G401.6 (cell line): Measurements from ENCODE around the gene KIRREL3.

ENCODE experiments used
- FAIRE-seq: peaks from 2 replicates; lab custom pipeline; 2012; peaks lifted over from hg19 to GRCh38; lab: Jason Lieb, UNC

The KIRREL3 gene

DNA sequence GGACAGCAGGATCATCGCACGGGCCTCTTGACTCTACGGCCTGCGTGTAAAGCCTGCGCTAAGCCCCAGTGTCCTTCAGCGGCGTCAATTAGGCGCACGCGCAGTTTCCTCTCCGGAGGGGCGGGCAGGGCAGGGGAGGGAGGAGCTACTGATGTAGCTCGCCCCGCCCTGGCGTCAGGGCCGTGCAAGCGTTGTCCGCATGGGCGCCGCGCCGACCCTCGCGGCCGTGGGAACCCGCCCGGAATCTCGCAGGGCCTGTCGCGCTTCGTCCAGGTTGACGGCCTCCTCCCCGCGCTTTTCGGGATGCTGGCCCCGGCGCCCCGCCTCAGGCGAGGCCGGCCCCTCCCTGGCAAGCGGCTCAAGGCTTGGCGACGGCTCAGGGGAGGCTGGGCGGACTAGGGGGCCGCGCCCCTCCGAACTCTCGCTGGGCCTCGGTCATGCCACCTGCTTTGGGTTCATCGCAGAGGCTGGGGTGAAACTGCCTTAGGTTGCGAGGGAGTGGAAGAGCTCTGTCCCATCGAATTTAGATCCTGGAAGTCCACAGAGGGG is 584.0 kb downstream of the KIRREL3 start:
- FAIRE-seq = no peak

DNA sequence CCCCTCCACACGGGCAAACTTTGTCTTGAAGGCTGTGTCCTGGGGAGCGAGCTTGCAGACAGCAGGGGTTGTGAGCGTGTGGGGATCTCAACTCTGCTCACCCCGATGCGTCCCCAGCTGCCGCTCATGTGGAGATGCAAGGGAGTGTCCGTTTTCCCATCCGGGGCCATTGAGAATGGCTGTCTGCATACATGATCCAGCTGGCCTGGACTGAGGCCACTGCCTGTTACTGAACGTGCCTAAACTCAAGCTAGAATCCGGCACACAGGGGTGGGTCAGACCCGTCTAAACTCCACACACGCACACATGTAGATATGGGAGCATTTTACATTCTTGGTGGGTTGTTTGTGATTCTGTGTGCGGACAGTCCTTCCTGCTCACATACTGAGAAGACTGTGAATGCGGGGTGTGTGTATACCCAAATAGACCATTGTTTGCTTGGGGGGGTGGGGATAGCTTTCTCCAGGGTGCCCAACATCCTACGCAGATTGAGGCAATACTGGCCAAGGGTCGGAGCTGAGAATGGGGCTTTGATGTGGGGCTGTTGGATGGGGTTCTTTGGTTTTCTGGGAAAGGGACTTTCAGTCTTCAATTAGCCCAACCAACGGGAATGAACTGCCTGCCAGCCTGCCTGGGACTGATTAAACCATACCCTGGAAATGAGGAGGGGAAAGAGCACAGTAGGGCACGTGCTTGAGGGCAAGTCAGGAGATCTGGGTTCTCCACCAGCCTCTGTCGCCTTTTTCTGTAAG is 584.7 kb downstream of the KIRREL3 start:
- FAIRE-seq = no peak

DNA sequence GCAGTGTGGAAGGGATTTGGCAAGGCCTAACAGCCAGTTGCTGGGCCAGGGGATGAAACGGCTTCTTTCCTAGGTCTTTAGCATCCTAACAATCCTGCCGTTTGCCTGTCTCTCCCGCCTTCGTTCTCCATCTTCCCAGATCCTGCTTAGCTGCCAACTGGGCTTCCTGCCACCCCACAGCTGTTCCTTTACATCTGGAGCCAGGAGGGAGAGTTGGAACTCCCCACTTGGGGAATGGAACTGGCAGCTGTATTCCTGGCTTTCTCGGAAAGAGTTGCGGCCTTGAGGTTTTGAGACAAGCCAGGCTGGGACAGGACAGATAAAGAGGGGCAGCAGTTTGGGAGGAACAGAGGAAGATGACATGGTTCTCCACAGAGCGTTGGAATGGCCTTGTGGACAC is 585.4 kb downstream of the KIRREL3 start:
- no peak for FAIRE-seq

DNA sequence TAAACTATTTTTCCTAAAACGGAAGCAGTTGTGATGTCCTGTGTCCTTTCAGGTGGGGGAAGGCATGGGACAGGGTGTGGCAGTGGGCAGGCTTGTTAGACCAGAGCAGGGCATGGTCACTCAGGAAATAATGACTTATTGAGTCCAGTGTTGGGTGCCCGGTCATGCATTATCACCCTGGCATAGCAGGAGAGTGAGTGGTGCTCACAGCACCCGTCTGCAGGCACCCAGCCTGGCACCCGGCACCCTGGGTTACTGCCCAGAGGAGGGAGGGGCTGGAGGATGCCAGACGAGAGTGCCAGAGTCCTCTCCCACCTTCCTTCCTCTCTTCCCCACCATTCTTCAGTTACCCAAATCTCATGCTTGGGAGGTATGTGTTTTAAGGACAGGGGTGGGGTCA is 586.0 kb downstream of the KIRREL3 start:
- FAIRE-seq = no peak

- FAIRE-seq = no peak
Measured at GRCh38 chr11:126413843-126414405, 586.6 kb downstream of the KIRREL3 start.

DNA sequence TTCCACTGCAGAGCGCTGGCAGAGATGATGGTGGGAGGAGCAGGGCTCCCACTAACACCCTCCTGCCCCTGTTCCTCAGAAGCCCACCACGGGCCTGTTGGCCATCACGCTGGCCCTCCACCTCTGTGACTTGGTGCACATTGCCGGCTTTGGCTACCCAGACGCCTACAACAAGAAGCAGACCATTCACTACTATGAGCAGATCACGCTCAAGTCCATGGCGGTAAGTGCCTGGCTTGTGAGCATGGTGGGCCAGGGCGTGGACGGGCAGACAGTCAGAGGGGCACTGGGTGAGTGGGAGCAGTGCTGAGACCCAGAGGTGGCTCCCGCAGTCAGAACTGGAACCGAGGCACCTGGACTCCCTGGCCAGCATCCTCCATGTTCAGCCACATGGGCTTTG is 587.1 kb downstream of the KIRREL3 start:
- no peak for FAIRE-seq

GRCh38 chr11:126411971-126412381 is 588.6 kb downstream of the KIRREL3 start:
- no peak for FAIRE-seq

DNA sequence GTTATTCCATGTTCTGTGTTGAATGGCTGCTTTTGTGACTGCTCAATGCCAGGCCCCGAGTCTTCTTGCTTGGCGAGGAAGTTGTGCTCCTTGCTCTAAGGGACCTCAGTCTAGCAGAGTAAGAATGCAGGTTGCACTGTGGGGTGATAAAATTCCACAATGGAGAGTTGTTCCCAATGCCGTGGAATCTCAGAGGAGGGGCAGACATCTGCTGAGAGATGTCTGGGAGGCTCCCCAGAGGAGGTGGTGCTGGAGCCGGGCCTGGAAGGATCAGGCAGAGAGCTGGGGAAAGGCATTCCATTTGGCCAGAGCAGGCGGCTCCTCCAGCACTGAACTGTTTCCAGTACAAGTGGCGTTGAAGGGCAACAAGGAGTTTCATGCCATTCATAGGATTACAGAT is 589.9 kb downstream of the KIRREL3 start:
- FAIRE-seq = no peak

DNA sequence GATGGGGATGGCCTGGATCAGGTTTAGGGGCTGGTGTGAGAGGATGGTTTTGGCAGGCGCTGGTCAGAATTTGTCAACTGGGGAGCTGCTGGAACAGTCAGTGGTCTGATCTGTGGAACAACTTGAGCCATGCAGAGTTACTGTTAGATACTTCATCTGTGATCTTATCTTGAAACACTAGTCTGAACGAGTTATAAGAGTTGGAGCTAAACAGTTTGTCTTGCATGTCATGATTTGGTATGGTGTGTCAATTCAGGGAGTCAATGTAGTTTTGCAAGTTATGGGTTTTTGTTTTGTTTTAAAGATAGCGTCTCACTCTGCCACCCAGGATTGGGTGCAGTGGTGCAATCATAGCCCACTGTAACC is 591.0 kb downstream of the KIRREL3 start:
- no peak for FAIRE-seq

- FAIRE-seq = no peak
Measured at GRCh38 chr11:126408901-126409619, 591.5 kb downstream of the KIRREL3 start.

DNA sequence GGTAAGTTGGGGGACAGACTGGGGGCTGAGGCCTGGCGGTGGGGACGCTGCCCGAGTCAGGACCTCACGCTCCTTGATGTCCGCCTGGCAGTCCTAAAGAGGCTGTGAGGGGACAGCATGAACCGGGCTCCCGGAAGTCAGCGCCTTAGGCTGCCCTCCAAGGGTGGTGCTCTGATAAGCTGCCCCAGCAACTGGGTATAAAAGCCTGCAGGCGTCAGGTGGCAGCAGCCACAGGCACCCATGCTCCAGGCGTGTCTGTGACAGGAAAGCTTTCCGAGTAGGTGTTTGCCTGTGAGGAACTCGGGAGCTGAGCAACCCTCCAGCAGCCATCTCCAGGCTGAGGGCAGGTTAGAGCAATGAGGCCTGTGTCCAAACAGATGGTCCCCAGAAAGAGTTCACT is 592.1 kb downstream of the KIRREL3 start:
- FAIRE-seq = no peak

DNA sequence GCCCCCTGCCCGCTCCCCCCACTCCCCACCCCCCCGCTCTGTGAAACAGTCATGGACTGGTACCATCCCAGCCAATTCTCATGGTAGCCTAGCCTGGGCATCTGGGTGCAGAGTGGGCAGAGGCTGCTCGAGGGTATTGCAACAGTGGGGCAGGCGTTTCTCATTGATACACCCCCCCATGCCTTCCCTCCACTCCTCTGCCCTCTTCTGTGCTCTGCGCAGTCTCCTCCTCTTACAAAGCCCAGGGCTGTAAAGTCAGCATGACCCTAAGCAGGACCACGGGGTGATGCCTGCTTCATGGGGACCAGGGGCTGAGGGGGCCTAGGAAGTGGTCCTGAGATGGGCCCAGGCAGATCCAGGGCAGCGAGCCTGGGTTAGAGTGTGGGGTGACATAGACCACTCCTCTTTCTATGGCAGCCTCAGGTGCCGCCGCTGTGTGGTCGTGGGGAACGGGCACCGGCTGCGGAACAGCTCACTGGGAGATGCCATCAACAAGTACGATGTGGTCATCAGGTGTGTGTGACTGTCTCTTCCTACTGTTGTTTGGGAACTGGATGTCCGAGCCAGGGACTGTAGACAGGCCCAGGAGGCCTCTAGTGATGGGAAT is 592.8 kb downstream of the KIRREL3 start:
- FAIRE-seq = no peak

GRCh38 chr11:126407101-126407521 is 593.5 kb downstream of the KIRREL3 start:
- no peak for FAIRE-seq

- FAIRE-seq = no peak
Measured at GRCh38 chr11:126406368-126406767, 594.2 kb downstream of the KIRREL3 start.

- FAIRE-seq = no peak
Measured at GRCh38 chr11:126405906-126406305, 594.7 kb downstream of the KIRREL3 start.

DNA sequence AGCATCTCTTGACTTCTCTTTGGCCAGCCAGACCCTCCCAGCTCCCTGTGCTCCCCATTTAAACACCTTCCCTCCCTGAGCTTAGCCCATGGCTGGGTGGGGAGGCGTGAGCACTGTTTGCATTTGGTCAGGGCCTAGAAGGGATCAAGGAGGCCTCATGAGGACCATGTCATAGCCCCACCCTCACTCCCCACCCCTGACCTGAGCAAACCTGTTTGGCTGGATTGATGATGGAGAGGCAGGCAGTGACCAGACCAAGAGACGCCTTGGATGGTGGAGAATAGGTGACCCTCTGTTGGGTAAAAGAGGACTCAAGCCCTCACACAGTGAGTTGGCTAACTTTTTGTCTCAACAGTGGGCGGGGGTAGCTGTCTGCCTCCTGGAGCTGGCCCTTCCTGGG is 595.2 kb downstream of the KIRREL3 start:
- no peak for FAIRE-seq

- FAIRE-seq = no peak
Measured at GRCh38 chr11:126404367-126404766, 596.2 kb downstream of the KIRREL3 start.

- no peak for FAIRE-seq
Measured at GRCh38 chr11:126403658-126404057, 596.9 kb downstream of the KIRREL3 start.

GRCh38 chr11:126403022-126403581 is 597.5 kb downstream of the KIRREL3 start:
- FAIRE-seq = no peak

- FAIRE-seq = no peak
Measured at GRCh38 chr11:126400479-126400878, 600.1 kb downstream of the KIRREL3 start.

DNA sequence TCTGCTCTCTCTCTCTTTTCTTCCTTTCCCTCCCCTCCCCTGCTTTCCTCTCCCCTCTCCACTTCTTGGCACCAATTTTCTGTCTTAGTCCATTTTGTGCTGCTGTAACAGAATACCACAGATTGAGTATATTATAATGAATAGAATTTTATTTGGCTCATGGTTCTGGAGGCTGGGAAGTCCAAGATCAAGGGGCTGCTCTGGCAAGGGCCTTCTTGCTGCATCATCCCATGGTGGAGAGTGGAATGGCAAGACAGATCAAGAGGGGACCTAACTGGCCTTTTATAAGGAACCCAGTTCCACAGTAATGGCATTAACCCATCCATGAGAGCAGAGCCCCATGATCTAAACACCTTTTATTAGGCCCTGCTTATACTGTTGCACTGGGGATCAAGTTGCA is 600.6 kb downstream of the KIRREL3 start:
- FAIRE-seq = no peak

DNA sequence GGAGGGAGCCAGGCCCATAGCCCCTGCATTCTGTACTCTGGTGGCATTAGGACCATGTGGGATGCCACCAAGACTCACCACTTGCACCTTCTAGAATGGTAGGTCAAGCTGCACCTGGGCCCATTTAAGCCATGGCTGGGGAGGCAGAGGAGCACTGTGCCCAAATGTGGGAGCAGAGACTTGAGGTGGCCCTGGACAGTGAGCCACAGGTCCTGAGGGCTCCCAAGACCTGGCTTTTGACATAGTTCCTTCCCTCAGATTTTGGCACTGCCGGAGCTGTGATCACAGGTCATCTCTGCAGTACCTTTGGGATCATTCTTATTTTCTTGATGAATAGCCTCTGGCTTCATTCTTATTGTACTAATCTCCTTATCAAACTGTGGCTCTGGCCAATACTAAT is 601.8 kb downstream of the KIRREL3 start:
- FAIRE-seq = no peak

DNA sequence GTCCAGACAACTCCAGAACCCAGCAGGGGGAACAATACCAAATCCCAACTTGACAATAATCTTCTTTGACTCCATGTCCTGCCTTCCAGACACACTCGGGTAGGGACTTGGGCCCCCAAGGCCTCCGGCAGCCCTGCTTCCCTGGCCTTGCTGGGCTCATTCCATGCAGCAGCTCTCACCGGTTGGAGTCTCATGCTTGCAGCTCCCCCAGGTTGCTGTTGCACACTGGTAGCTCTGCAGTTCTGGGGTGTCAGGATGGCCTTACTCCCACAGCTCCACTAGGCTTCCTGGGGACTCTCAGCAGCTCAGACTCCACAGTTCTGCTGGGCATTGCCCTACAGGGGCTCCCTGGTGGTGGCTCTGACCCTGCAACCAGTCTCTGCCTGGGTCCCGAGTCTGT is 602.3 kb downstream of the KIRREL3 start:
- no peak for FAIRE-seq
